B cell (primary cell): ENCODE data around the gene NACC1. TPM values are rescaled to one million over a fixed set of nuclear protein-coding genes. Genes with fewer than 3 reads are reported as not detected.

Experiments used
- ATAC-seq: fragments of 200-7000 bp; cut with Tn5 transposase; one replicate; pipeline ENCODE4 v1.10.0; 2021; ENCODE audit warnings: low read depth, mild to moderate bottlenecking, moderate number of reproducible peaks, moderate library complexity
- CTCF ChIA-PET: fragments of 350-600 bp; sonication (Branson Sonifier 250); formaldehyde crosslinking; loops from one replicate; lab custom pipeline; 2021; ENCODE audit warnings: antibody characterized with exemption, inconsistent platforms; lab: Charles Lee
- POLR2A ChIA-PET: fragments of 350-600 bp; sonication (Branson Sonifier 250); formaldehyde crosslinking; loops from one replicate; lab custom pipeline; 2021; ENCODE audit warnings: antibody characterized with exemption; lab: Charles Lee
- DNase-seq: peaks from one replicate; pipeline ENCODE4 v3.0.0; 2013
- H2AFZ ChIP-seq: 2 replicates; pipeline ENCODE4 v1.6.1; 2012; ENCODE audit warnings: mild to moderate bottlenecking, low read depth, low read length; ENCODE audit not compliant: insufficient read depth, poor library complexity, severe bottlenecking
- H3K27ac ChIP-seq, 2 donors: 1 replicate in 1 of 2; 2 replicates in 1 of 2; pipeline ENCODE4 v1.5.1; 2012 to 2013; ENCODE audit warnings: low read length in 2 of 2, mild to moderate bottlenecking in 2 of 2, moderate library complexity in 1 of 2
- H3K27me3 ChIP-seq, 4 experiments: fragments of 200-600 bp in 1 of 4; sonication (generic) in 1 of 4; replicated peaks in 1 of 4; 1 replicate in 2 of 4; 2 replicates in 2 of 4; pipeline versions ENCODE4 v1.6.1 to v1.7.0; 2013 to 2016; ENCODE audit warnings: low read length in 3 of 4, mild to moderate bottlenecking in 2 of 4, mixed read lengths in 1 of 4, moderate library complexity in 1 of 4; ENCODE audit not compliant: insufficient read depth in 4 of 4, control insufficient read depth in 3 of 4; ENCODE audit errors: control extremely low read depth in 1 of 4
- H3K36me3 ChIP-seq, 2 experiments: replicated peaks in 1 of 2; 1 replicate in 1 of 2; 2 replicates in 1 of 2; pipeline versions ENCODE4 v1.6.1 to v1.7.1; 2013; ENCODE audit warnings: low read length in 1 of 2; ENCODE audit not compliant: insufficient read depth in 2 of 2, control insufficient read depth in 1 of 2; ENCODE audit errors: control extremely low read depth in 1 of 2, extremely low read depth in 1 of 2
- H3K4me1 ChIP-seq, 2 donors: fragments of 200-600 bp in 1 of 2; sonication (generic) in 1 of 2; 1 replicate in 1 of 2; 2 replicates in 1 of 2; pipeline versions ENCODE4 v1.5.1 to v1.6.1; 2013 to 2017; ENCODE audit warnings: low read length in 2 of 2; ENCODE audit not compliant: control insufficient read depth in 2 of 2, insufficient read depth in 2 of 2
- H3K4me2 ChIP-seq: replicated peaks from 2 replicates; pipeline ENCODE3; 2012; ENCODE audit warnings: mild to moderate bottlenecking, low read depth, low read length; ENCODE audit not compliant: poor library complexity, severe bottlenecking
- H3K4me3 ChIP-seq, 5 experiments: fragments of 200-600 bp in 1 of 5; sonication (generic) in 1 of 5; 1 replicate in 3 of 5; 2 replicates in 2 of 5; pipeline versions ENCODE4 v1.5.1 to v1.7.0; 2011 to 2016; ENCODE audit warnings: low read length in 4 of 5, mild to moderate bottlenecking in 4 of 5, low read depth in 2 of 5, control low read depth in 1 of 5, moderate library complexity in 1 of 5; ENCODE audit not compliant: insufficient read depth in 1 of 5; ENCODE audit errors: control extremely low read depth in 1 of 5, extremely low read depth in 1 of 5
- H3K79me2 ChIP-seq: fragments of 200-600 bp; sonication (generic); one replicate; pipeline ENCODE4 v1.6.0; 2016; ENCODE audit warnings: low read length; ENCODE audit not compliant: control insufficient read depth, insufficient read depth
- H3K9ac ChIP-seq: fragments of 200-600 bp; sonication (generic); 2 replicates; pipeline ENCODE4 v1.6.1; 2017; ENCODE audit warnings: mild to moderate bottlenecking, low read length, moderate library complexity
- H3K9me3 ChIP-seq, 3 donors: one replicate each; pipeline versions ENCODE4 v1.6.1 to v1.7.1; 2013; ENCODE audit warnings: low read length in 2 of 3; ENCODE audit not compliant: control insufficient read depth in 2 of 3, insufficient read depth in 1 of 3; ENCODE audit errors: control extremely low read depth in 1 of 3
- H4K20me1 ChIP-seq: 2 replicates; pipeline ENCODE4 v1.6.0; 2012; ENCODE audit warnings: mild to moderate bottlenecking, low read length; ENCODE audit not compliant: insufficient read depth, control insufficient read depth, poor library complexity, severe bottlenecking
- H3K27ac Mint-ChIP-seq: one replicate; pipeline ENCODE4 v1.8.0; 2021; ENCODE audit warnings: mixed read lengths
- H3K27me3 Mint-ChIP-seq: one replicate; pipeline ENCODE4 v1.8.0; 2021; ENCODE audit warnings: mixed read lengths
- H3K4me1 Mint-ChIP-seq: one replicate; pipeline ENCODE4 v1.8.0; 2021; ENCODE audit warnings: mixed read lengths
- H3K4me3 Mint-ChIP-seq: one replicate; pipeline ENCODE4 v1.8.0; 2021; ENCODE audit warnings: mixed read lengths
- H3K9me3 Mint-ChIP-seq: one replicate; pipeline ENCODE4 v1.8.0; 2022; ENCODE audit warnings: mixed read lengths; ENCODE audit not compliant: insufficient read depth
- CTCF ChIP-seq: fragments of 200-600 bp; IDR thresholded peaks from one replicate; pipeline ENCODE4 v1.8.0; 2022; ENCODE audit warnings: antibody characterized with exemption, mild to moderate bottlenecking
- EZH2 ChIP-seq: IDR thresholded peaks from 2 replicates; pipeline ENCODE4 v1.6.1; 2012; ENCODE audit warnings: borderline replicate concordance, low read depth, mild to moderate bottlenecking, moderate library complexity, low read length; ENCODE audit not compliant: insufficient read depth, poor library complexity, severe bottlenecking
- WGBS: methylation state at CpG from one replicate; pipeline ENCODE4 v1.1.5; 2013; ENCODE audit warnings: missing lambda C conversion rate; ENCODE audit not compliant: insufficient coverage; 5-methylcytosine and 5-hydroxymethylcytosine counted together
- intact Hi-C: fragments of 100-400 bp; cut with micrococcal nuclease; formaldehyde crosslinking; loops from one replicate; pipeline ENCODE4 v1.10.0; 2022
- polyA plus RNA-seq: library from polyadenylated mRNA; depleted of rRNA; stranded (reverse); fragments of >200 nt; gene quantifications from 2 replicates; pipeline ENCODE4 v1.2.3, GENCODE V29; 2012
- total RNA-seq, 2 donors: library from RNA; stranded (reverse); fragments of 120-200 nt in 1 of 2; gene quantifications; 1 replicate in 1 of 2; 2 replicates in 1 of 2; pipeline versions ENCODE4 v1.2.3 to v1.2.4, GENCODE V29; 2013 to 2022

The NACC1 gene
- total and polyA plus RNA-seq, 2 donors (not counting 1 experiment from before 2014, with no cell fraction given): 25.9 to 27.5 TPM

GRCh38 chr19:13159713-13160112 is 41.6 kb downstream of the NACC1 start:
- Mint-ChIP-seq H3K9me3 (no peaks in the 10 kb centered on the region), H3K27me3 (no peaks in the 10 kb centered on the region), H3K27ac (peak overlapping the region; percentile 70), H3K4me3 (peak overlapping the region; percentile 40), H3K4me1 (peaks cover 59% of the 10 kb centered on the region)
- Histone ChIP-seq H3K9ac (no peak overlapping the region), H4K20me1 (peaks cover 7% of the 10 kb centered on the region), H3K79me2 (peaks cover 31% of the 10 kb centered on the region), H2AFZ (no peak overlapping the region), H3K4me1 (peaks cover 77 to 92% of the 10 kb centered on the region in 2 donors), H3K27ac (peak overlapping the region in 1 of 2 donors; percentile 43), H3K9me3 (no peaks in the 10 kb centered on the region), H3K4me2 (no peak overlapping the region), H3K27me3 (no peaks in the 10 kb centered on the region), H3K4me3 (no peak overlapping the region), H3K36me3 (no peaks in the 10 kb centered on the region)
- ATAC-seq (no peak), DNase-seq (no peak)
- no CpG with 5 or more reads among the region's 3 CpGs for WGBS
- TF ChIP-seq CTCF: no peak
- no peak for TF ChIP-seq EZH2
- POLR2A ChIA-PET: no interaction called here
- intact Hi-C loops: loop anchor here (5.0 kb wide), 1 partner anchor 1223 kb away; the partner anchor contains the start of gene ADGRE5
- CTCF ChIA-PET: interaction anchor here (1.0 to 12.6 kb wide), 2 partner anchors 17 to 34 kb away, joined by 3 to 154 read pairs; no protein-coding TSS in a partner anchor

- POLR2A ChIA-PET: interaction anchor here (0.9 to 1.3 kb wide), 3 partner anchors 8 to 55 kb away, joined by 3 to 6 read pairs (median 4); no protein-coding TSS in a partner anchor
- H3K9me3 Mint-ChIP-seq: no peaks in the 10 kb centered on the region
- H3K36me3 ChIP-seq: no peaks in the 10 kb centered on the region
- intact Hi-C loops: loop anchor here (5.0 kb wide), 1 partner anchor 1222 kb away; the partner anchor contains the start of gene ADGRE5
- ATAC-seq (no peak), DNase-seq (no peak)
- H3K9ac ChIP-seq: no peak overlapping the region
- H3K27me3 Mint-ChIP-seq: no peaks in the 10 kb centered on the region
- H3K4me1 Mint-ChIP-seq: peaks cover 66% of the 10 kb centered on the region
- H3K27ac ChIP-seq: peak overlapping the region; percentile 31 to 51
- no peaks in the 10 kb centered on the region for H3K9me3 ChIP-seq
- peaks cover 29% of the 10 kb centered on the region for H3K79me2 ChIP-seq
- WGBS: 83% methylated on average over 1 of the region's 1 CpG
- H3K4me2 ChIP-seq: peak overlapping the region; percentile 37
- H2AFZ ChIP-seq: no peak overlapping the region
- H3K4me1 ChIP-seq: peaks cover 85 to 97% of the 10 kb centered on the region in 2 donors
- no peaks in the 10 kb centered on the region for H4K20me1 ChIP-seq
- no peak overlapping the region for H3K4me3 ChIP-seq
- TF ChIP-seq EZH2 (no peak), CTCF (no peak)
- peak overlapping the region; percentile 92 for H3K27ac Mint-ChIP-seq
- peak overlapping the region; percentile 66 for H3K4me3 Mint-ChIP-seq
- CTCF ChIA-PET: interaction anchor here (2.3 to 12.6 kb wide), 2 partner anchors 8 to 33 kb away, joined by 6 to 154 read pairs; no protein-coding TSS in a partner anchor
- no peaks in the 10 kb centered on the region for H3K27me3 ChIP-seq
Measured at GRCh38 chr19:13160557-13160956, 42.5 kb downstream of the NACC1 start.
